Keratinocyte (primary cell): Measurements from ENCODE around the gene ESRRB.

ENCODE experiments used
- CTCF ChIP-seq, 3 experiments: IDR thresholded peaks in 1 of 3; conservative IDR thresholded peaks in 1 of 3; optimal IDR thresholded peaks in 1 of 3; 2 replicates in 2 of 3; 3 replicates in 1 of 3; pipeline versions ENCODE3 to v1.5.1; 2011; ENCODE audit warnings: low read length in 3 of 3, mild to moderate bottlenecking in 3 of 3, moderate library complexity in 2 of 3, control low read depth in 1 of 3, inconsistent platforms in 1 of 3; ENCODE audit not compliant: insufficient read depth in 2 of 3; ENCODE audit errors: extremely low read depth in 1 of 3
- EZH2 ChIP-seq: IDR thresholded peaks from one replicate; pipeline ENCODE4 v1.6.1; 2012; ENCODE audit warnings: inconsistent platforms, mild to moderate bottlenecking, low read length, moderate library complexity

DNA sequence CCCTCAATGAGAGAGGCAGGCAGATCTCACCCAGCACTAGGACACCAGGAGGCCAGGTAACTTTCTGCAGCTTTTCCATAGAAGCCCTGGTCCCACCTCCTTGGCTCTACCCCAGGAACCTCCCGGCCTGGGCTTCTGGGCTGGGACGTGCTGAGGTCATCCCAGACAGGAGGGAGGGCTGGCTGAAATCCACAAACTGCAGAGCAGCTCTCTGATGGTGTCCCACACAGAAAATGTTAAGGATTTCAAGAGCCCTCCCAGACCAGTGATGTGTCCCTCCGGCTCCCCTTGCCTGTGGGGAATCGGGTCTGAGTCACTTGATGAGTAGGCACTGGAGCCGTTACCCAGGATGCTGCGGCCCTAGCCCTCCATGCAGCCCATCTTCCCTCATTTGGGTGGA lies 124.1 kb downstream of the ESRRB start:
- no peak for TF ChIP-seq CTCF (optimal IDR thresholded peaks at IDR 0.05 in 1 of 3, IDR thresholded peaks at IDR 0.05 in 1 of 3, conservative IDR thresholded peaks at IDR 0.05 in 1 of 3; ENCODE audit: extremely low read depth in 1 of 3, insufficient read depth in 2 of 3, low read length in 3 of 3)
- TF ChIP-seq EZH2: no peak
